Suprapubic skin (tissue), 4 donors: Measurements from ENCODE around the gene SUCLA2. TPM values are rescaled to one million over a fixed set of nuclear protein-coding genes. Genes with fewer than 3 reads are reported as not detected.
"Not testable (repeated sequence)": the region's sequence is repeated elsewhere in the genome, so short reads cannot be mapped to it uniquely, and the experiment has no call there.

Source experiments
- DNase-seq, 2 donors: peaks; one replicate each; pipeline ENCODE4 v3.0.0-alpha.2; 2019; ENCODE audit warnings: low spot score in 2 of 2
- H3K27ac ChIP-seq: fragments of 200-600 bp; sonication (generic); one replicate; pipeline ENCODE4 v1.5.1; 2019
- H3K27me3 ChIP-seq: fragments of 200-600 bp; sonication (generic); one replicate; pipeline ENCODE4 v1.5.1; 2019
- H3K36me3 ChIP-seq: fragments of 200-600 bp; sonication (generic); one replicate; pipeline ENCODE4 v1.5.1; 2019
- H3K4me1 ChIP-seq: fragments of 200-600 bp; sonication (generic); one replicate; pipeline ENCODE4 v1.5.1; 2019
- H3K4me3 ChIP-seq: fragments of 200-600 bp; sonication (generic); one replicate; pipeline ENCODE4 v1.5.1; 2019; ENCODE audit warnings: mild to moderate bottlenecking
- H3K9me3 ChIP-seq: fragments of 200-600 bp; sonication (generic); one replicate; pipeline ENCODE4 v1.5.1; 2019
- CTCF ChIP-seq, 2 donors: fragments of 200-600 bp in 1 of 2; fragments of 450-650 bp in 1 of 2; sonication (generic) in 1 of 2; IDR thresholded peaks; one replicate each; pipeline ENCODE4 v1.5.1; 2016 to 2019; ENCODE audit warnings: antibody characterized with exemption in 2 of 2, mild to moderate bottlenecking in 1 of 2, moderate library complexity in 1 of 2
- EP300 ChIP-seq: sonication (generic); formaldehyde crosslinking; IDR thresholded peaks from one replicate; pipeline ENCODE4 v1.6.1; 2017; ENCODE audit warnings: antibody characterized with exemption
- POLR2A ChIP-seq, 2 donors: fragments of 450-650 bp; IDR thresholded peaks; one replicate each; pipeline ENCODE4 v1.6.1; 2017; ENCODE audit warnings: antibody characterized with exemption in 2 of 2, mild to moderate bottlenecking in 2 of 2, moderate library complexity in 2 of 2
- POLR2AphosphoS5 ChIP-seq, 3 donors: sonication (generic); formaldehyde crosslinking; IDR thresholded peaks; one replicate each; pipeline ENCODE4 v1.6.1; 2017; ENCODE audit warnings: antibody characterized with exemption in 3 of 3
- WGBS: methylation state at CpG from one replicate; pipeline ENCODE4 v1.1.5; 2018; 5-methylcytosine and 5-hydroxymethylcytosine counted together
- total RNA-seq, 4 donors: library from RNA; depleted of rRNA; stranded (reverse); fragments of >200 nt; gene quantifications; one replicate each; pipeline ENCODE4 v1.1.0, GENCODE V29; 2016

The SUCLA2 gene
- total RNA-seq, 4 donors from 2014 or later = 26.1 to 49.6 (median 38.0) TPM

- Histone ChIP-seq H3K4me1 (peaks cover 7% of the 10 kb centered on the region), H3K9me3 (no peaks in the 10 kb centered on the region), H3K27ac (no peak overlapping the region), H3K27me3 (no peaks in the 10 kb centered on the region), H3K36me3 (no peaks in the 10 kb centered on the region), H3K4me3 (no peak overlapping the region)
- WGBS = 18% methylated on average over 1 of the region's 1 CpG
- TF ChIP-seq POLR2A (IDR thresholded peaks at IDR 0.05) (no peak), POLR2AphosphoS5 (IDR thresholded peaks at IDR 0.05) (no peak), EP300 (no peak)
- no peak for DNase-seq
These were observed 8.2 kb upstream of the SUCLA2 start for GRCh38 chr13:48009284-48009683.

GRCh38 chr13:48006396-48006795, 5.3 kb upstream of the SUCLA2 start:
- TF ChIP-seq CTCF (IDR thresholded peaks at IDR 0.05) (no peak), POLR2A (IDR thresholded peaks at IDR 0.05) (no peak), POLR2AphosphoS5 (IDR thresholded peaks at IDR 0.05) (no peak), EP300 (no peak)
- H3K4me3 ChIP-seq = no peak overlapping the region
- DNase-seq = no peak
- H3K27me3 ChIP-seq = no peaks in the 10 kb centered on the region
- H3K4me1 ChIP-seq = peaks cover 14% of the 10 kb centered on the region
- H3K36me3 ChIP-seq = no peaks in the 10 kb centered on the region
- no peaks in the 10 kb centered on the region for H3K9me3 ChIP-seq
- WGBS = 44% methylated on average over 1 of the region's 1 CpG
- no peak overlapping the region for H3K27ac ChIP-seq

- no peak for DNase-seq
- 80% methylated on average over 2 of the region's 2 CpGs for WGBS
- Histone ChIP-seq H3K4me1 (peaks cover 24% of the 10 kb centered on the region), H3K4me3 (no peak overlapping the region), H3K9me3 (no peaks in the 10 kb centered on the region), H3K27me3 (no peaks in the 10 kb centered on the region), H3K36me3 (no peaks in the 10 kb centered on the region), H3K27ac (no peak overlapping the region)
- TF ChIP-seq EP300 = no peak
- no peak for TF ChIP-seq POLR2A (IDR thresholded peaks at IDR 0.05)
- TF ChIP-seq CTCF (IDR thresholded peaks at IDR 0.05) = no peak
- TF ChIP-seq POLR2AphosphoS5 (IDR thresholded peaks at IDR 0.05) = no peak
These were observed 3.1 kb upstream of the SUCLA2 start for GRCh38 chr13:48004201-48004600.

- Histone ChIP-seq H3K4me3 (peak overlapping the region; percentile 98), H3K4me1 (peaks cover 27% of the 10 kb centered on the region)
- WGBS = 21% methylated on average over 5 of the region's 5 CpGs
- not testable (repeated sequence) for DNase-seq, H3K27me3 ChIP-seq, H3K27ac ChIP-seq, H3K36me3 ChIP-seq, H3K9me3 ChIP-seq
These were observed 926 bp upstream of the SUCLA2 start for GRCh38 chr13:48001999-48002398.

GRCh38 chr13:48000559-48001113, 437 bp downstream of the SUCLA2 start:
- WGBS = 2% methylated on average over 20 of the region's 25 CpGs
- TF ChIP-seq CTCF (IDR thresholded peaks at IDR 0.05) (no peak), POLR2AphosphoS5 (IDR thresholded peaks at IDR 0.05) (no peak), EP300 (no peak), POLR2A (IDR thresholded peaks at IDR 0.05) (no peak)
- peak overlapping the region; percentile 87 for H3K27ac ChIP-seq
- no peaks in the 10 kb centered on the region for H3K36me3 ChIP-seq
- peak overlapping the region; percentile 98 for H3K4me3 ChIP-seq
- no peak for DNase-seq
- H3K9me3 ChIP-seq = no peaks in the 10 kb centered on the region
- H3K27me3 ChIP-seq = no peaks in the 10 kb centered on the region
- H3K4me1 ChIP-seq = peaks cover 27% of the 10 kb centered on the region

- H3K36me3 ChIP-seq = no peaks in the 10 kb centered on the region
- H3K9me3 ChIP-seq = no peaks in the 10 kb centered on the region
- WGBS = 33% methylated on average over 5 of the region's 5 CpGs
- DNase-seq = no peak
- H3K4me1 ChIP-seq = peaks cover 27% of the 10 kb centered on the region
- H3K4me3 ChIP-seq = peak overlapping the region; percentile 98
- H3K27ac ChIP-seq = no peak overlapping the region
- TF ChIP-seq EP300 (no peak), POLR2A (IDR thresholded peaks at IDR 0.05) (no peak), CTCF (IDR thresholded peaks at IDR 0.05) (no peak), POLR2AphosphoS5 (IDR thresholded peaks at IDR 0.05) (no peak)
- no peaks in the 10 kb centered on the region for H3K27me3 ChIP-seq
These were observed 1.1 kb downstream of the SUCLA2 start for GRCh38 chr13:47999973-48000372.
